HG03045 (cell line): ENCODE measurements around the gene CDH23.

Experiments
- ATAC-seq: cut with Tn5 transposase; IDR thresholded peaks from one replicate; pipeline ENCODE4 v1.9.1; 2021; ENCODE audit warnings: mild to moderate bottlenecking, moderate library complexity; ENCODE audit not compliant: unreplicated experiment

CDH23 gene

DNA sequence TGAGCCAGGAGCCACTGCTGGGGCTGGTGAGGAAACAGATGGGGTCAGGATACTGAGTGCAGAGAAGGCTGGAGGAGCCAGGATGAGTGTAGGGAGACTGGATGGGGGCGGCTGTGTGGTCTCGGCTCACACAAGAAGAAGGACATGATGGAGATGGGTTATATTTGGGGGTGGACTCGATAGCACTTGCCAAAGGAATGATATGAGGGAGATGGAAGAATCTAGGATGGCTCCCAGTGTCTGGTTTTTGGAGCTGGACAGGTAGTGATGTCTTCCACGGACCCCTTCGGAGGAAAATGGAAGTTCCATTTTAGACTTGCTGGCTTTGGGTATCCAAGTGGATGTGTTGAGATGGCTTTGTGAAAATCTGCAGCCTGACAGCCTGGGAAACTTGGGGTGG, 83.9 kb downstream of the CDH23 start:
- no peak for ATAC-seq

DNA sequence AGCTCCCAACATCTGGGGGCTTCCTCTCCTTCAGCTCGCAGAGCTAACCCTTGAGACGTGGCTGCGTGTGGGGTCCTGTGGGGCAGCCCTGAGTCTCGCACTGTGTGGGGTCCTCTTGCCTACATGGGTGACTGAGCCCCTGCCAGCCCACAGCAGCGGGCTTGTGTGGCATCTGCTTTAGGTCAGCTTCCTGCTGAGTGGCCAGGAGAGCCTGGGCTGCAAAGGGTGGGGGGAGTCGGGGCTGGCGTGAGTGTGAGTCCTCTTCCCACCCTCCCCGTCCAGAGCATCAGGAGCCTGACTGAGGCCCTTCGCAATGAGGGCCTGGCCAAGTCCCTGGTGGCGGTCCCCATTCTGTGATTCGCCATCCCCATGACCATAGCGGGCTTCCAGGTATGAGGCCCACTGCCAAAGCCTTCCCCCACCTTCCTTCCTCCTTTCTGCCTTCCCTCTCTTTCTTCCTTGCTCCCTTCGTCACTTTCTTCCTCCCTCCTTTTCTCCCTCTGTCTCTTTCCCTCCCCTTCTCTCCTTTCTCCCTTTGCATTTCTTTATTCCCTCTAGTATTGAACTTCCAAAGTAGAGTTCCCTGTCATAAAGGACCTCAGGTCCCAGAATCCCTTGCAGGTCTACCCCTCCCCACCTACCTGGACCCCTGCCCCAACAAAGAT, 85.2 kb downstream of the CDH23 start:
- no peak for ATAC-seq

DNA sequence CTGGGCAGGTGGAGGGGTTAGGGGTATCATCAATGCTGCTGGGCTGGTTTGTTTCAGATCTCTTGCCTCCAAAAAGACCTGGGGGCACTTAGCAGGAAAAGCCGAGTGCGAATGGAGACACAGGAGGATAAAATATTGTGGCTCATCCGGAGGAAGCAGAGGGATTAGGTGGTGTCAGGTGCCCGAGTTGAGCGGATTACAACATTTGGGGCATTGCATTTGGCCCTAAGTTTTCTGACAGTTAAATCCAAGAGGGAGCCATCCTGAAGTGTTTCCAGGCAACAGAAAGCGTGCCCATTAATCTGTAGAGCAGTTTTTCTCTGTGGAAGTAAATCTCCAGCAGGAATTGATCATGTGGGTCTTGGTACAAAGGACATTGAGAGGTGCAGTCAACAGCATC, 85.9 kb downstream of the CDH23 start:
- ATAC-seq = no peak

DNA sequence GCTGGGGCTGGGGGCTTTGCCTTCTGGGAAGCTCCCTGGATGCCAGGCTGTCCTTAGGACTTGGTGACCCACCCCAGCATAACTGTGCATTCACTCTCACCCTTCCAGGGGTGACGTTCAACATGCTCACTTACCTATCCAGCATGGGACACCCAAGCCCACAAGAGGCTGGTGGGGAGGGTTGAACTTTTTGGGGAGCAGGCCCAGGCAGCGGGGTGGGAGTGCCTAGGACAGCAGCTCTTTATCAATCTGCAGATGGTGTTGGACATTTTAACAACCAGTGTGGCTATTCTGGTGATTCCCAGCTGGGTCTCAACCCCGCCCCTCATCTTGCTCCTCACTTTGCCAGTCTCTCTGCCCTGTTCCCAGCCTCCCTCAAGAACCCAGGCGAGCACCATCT, 86.4 kb downstream of the CDH23 start:
- ATAC-seq = no peak

DNA sequence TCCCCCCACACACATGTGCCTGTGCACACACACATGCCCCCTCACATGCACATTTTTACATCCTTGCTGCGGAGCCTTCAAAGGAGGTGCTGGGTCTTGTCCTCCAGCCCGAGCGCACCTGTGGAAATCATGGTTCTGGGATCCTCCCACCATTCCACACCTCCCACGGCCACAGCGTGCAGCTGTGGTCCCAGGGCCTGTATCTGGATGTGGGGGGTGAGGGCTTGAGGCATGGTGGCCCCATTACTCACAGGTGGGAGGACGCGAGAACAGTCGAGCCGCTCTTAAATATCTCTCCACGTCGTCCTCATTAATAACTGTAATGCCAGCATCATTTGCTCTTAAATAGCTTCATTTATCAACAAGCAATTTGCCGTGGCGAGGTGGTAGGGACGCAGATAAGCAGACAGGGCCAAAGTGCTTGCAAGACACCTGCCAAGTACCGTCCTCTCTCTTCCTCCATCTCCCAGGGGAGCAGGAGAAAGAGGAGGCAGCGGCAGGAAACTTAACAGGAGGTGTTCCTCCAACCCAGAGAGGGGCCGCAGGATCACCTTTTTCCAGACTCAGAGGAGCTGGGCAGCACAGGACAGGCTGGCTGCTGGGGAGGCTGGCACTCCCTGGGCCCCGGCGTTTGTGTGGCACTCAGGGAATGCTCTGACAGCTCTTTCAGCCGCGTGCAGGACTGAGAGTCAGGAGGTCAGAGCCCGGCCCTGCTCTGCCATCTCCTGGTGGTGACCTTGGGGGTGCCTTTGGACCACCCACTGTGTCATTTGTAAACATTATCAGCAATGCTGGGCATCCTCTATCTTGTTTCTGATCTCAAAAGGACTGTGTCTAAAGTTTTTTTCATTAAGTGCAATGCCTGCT, 87.4 kb downstream of the CDH23 start:
- no peak for ATAC-seq

DNA sequence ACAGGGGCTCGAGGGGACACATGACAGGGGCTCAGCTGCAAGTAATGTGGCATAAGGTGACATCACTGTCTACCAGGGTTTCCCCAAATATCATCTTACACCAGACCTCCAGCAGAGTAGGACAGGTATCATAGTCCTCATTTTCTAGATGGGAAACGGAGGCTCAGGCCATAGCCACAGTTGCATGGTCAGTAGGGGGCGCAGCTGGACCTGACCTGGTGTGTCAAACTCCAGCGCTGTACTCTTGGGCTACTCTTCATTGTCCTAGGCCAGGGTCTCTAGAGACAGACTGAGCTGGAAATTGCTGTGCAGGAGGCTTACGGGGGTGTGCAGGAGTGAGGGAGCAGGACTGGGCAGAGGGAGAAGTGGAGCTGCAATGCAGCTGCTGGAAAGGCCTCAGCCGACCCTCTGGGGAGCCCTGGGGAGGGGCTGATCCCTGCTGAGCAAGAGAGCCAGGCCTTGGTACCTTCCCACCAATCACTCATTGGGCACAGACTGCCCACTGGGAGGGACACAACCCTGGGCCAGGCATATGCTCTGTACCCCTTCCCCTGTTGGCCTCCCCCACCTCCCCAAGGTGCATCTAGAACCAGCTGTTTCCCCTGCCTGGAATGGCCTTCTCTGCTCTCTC, 89.9 kb downstream of the CDH23 start:
- no peak for ATAC-seq

DNA sequence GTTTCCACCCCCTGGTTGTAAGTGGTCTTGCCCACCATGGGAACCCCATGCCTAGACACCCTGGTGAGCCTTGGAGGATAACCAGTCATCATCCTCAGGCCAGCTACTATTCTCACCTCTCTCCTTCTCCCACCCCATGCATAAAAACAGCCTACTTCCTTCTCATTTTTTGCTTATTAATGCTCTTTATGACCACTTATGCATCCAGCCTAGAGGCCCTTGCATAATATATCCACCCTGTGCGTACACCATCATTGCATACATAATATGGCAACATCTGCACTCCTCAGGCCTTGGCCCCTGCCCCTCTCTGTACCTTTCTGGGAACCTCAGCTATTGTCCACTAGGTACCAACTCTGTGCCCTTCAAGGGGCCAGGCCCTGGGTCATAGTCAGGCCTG, 91.0 kb downstream of the CDH23 start:
- ATAC-seq = no peak

DNA sequence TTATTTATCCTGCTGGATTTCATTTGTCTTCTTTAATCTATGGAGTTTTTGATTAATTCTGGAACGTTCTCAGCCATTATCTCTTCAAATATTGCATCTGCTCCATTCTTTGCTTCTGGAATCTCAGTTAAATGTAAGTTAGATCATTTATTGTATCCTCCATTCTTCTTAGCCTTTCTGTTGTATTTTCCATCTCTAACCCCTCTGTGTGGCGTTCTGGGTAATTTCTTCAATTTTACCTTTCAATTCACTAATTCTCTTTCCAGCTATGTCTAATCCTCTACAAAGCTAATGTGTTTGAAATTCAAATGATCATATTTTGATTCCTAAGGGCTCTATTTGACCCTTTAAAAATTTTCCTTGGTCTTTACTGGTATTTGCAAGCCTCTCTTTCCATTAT, 92.4 kb downstream of the CDH23 start:
- ATAC-seq = no peak

DNA sequence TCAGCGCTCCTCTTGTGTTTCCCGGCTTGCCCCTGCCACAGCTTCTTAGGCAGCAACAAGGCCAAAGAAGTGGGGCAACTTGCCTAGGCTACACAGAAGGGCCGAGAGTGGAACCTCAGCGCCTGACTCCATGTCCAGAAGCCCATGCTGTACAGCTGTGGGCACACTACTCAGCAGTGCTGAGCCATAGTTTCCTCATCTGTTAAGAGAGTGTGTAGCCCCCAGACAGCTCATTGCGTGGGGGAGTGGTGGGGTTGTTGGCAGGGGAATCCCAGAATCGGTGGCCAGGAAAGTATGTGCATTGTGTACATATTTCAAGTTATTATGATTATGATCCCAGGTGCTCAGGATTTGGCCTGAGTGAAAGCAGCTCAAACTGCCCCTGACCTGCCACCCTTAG, 96.2 kb downstream of the CDH23 start:
- no peak for ATAC-seq

DNA sequence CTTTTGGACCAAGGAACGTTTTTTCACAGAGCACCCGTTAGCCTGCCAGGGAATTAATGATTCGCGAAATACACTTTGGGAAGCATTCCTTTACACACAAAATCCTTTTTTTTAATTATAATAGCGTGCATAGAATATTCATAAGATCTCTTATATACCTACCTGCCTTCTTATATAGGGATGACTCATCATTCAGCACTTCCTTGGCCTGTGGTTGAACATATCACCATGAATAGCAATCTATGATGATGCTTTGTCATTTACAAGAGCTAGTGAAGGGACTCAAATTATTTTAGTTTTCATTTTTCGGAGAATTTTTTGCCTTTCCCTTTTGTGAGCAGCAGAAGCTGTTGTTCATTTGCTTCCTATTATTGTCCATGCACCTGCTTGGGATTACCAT, 97.0 kb downstream of the CDH23 start:
- ATAC-seq = no peak

DNA sequence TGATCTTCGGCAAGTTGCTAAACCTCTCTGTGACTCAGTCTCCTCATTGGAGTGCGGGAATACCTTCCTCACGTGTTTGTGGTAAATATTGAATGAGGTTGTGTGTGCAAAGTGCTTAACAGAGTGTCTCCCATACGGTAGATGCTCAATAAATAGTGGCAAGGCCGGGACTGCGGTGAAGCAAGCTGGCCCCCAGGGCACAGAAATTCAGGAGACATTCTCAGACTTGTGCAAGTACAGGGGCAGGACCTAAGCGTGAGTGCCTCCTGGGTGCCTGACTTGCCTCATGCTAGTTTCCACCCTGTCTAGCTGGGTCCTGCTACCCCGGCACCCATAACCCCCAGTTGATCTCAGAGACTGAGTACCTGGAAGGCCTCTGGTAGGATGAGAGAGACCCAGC, 97.8 kb downstream of the CDH23 start:
- ATAC-seq = no peak

DNA sequence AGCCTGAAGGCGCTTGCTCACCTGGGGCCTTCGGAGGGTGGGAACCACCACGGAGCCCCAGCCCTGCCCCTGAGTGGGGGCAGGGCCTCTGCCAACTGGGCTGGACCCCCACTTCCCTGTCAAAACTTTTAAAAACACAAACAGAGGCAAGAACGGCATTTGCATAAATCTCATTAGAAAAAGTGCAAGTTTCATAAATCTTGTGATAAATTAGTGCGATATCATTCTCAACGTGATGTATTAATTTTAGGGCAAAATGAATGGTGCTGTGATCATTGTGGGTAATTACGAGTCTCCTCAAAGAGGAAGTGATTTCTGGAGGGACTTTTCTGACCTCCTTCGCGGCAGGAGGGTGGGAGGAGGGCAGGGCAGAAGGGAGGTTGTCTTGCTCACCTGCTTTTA, 98.3 kb downstream of the CDH23 start:
- ATAC-seq = no peak

DNA sequence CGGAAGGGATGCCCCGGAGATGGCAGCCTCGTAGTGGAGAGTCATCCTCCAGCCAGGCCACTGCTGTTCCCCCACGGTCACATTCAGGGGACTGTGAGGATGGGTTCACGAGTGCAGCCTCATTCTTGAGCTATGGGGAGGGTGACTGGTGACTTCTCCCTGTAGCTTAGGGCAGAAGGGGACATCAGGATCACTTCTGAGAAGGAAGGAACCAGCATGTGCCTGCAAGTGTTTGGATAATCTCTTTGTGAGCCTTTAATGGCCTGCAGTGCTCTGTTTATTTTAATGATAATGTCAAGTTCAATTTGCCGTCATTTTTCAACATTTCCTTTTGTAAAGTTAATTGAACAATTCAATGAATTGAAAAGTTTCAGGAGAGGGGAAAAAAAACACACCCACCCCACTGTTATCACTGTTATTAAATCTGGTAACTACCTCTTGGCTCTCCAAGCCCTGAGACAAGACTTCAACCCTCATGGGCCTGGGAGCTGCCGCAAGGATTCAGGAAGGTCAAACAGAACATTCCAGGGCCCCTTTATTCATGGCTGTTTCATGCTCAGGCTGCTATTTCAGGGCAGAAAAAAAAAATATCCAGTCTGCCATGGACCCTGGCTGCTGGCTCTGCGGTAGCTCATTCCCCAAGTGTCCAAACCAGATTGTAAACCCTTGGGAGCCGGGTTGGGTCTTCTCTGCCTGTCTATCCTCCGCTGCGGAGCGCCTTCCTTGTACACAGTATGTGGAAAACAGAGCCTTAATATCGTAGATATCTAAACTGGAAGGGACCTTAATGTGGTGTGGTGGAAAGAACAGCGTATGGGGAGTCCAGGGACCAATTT, 100.4 kb downstream of the CDH23 start:
- no peak for ATAC-seq

DNA sequence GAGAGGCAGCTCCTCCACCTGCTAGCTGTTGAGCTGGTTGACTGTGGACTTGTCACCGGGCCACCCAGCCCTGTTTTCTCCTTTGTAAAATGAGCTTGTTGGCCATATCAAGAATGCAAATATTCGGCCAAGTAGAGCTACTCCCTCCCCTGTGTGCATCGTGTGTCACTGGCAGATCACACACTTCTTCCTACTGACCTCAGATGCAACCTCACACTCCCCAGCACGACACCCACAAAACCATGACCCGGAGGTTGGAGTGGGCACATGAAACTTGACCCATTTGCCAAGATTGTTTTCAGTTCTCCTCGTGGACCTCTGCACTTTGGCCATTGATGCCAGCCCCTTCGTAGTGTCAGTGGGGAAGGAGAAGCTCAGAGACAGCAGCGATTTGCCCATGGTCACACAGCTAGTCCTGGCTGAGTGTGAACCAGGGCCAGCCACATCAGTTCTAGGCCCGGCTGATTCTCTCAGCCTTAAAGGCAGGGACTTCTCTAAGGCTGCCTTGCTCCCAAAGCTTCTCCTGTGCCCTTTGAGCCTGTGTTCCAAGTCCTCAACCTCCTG, 101.1 kb downstream of the CDH23 start:
- ATAC-seq = no peak

DNA sequence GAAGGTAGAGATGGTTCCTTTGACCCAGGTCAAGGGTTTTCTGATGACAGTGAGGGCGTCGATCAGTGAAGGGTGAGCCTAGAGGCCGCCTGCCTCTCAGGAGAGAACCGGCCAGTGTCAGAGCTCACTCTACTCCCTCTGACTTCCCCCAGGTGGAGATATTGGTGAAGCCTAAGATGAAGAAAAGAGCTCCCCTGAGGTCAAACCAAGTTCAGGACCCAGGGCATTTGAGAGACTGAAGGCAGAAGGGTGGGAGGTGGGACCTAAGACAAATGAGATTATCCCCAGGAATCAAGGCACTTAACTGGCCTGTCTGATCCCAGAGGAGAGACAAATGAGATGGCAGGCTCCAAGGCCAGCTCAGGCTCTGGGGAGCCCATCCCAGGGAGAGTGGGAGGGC, 104.7 kb downstream of the CDH23 start:
- ATAC-seq = no peak

DNA sequence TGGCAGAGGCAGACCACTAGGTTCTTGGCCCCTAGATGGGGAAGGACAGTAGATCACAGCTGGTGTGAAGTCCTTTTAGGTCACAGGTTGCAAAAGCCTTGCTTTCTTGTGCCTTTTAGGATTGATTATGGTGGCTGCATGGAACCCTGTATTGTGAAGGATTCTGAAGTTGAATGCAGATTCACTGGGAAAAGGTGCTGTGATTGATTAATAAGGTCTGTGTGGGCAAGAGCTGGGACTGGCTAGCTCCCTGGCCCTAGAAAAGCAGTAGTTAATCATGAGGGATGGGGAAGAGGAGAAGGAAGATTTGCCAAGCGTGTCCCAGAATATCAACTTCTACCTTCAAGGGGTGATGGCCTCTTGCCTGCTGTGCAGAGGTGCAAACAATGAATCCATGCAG, 105.5 kb downstream of the CDH23 start:
- no peak for ATAC-seq

DNA sequence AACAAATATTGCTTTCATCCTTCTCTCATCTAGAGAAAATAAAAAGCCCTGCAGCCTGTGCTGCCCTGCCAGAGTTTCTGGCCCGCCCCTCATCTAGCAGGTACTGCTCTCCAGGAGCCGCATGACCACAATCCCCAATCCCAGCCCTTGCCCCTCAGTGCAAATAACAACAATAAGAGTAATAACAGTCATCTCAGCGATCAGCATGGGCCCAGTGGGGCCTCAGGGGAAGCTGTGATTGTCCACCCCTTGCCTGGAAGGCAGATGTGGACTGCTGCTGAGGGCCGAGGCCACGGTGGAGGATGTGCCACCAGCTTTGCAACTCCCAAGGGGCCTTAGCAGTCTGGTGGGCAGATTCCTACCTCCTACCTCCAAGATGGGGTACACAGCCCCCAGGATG, 106.1 kb downstream of the CDH23 start:
- ATAC-seq = no peak

DNA sequence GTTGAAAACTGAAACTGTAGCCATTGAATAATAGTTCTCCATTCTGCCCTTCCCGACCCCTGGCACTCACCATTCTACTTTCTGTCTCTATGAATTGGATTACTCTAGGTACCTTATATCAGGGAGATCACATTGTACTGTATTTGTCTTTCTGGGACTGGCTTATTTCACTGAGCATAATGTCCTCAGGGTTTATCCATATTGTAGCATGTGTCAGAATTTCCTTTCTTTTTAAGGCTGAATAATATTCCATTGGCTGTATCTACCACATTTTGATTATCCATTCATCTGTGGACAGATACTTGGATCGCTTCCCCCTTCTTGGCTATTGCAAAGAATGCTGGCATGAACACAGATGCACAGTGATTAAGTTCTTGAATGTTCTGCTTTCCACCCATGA, 107.4 kb downstream of the CDH23 start:
- ATAC-seq = no peak

DNA sequence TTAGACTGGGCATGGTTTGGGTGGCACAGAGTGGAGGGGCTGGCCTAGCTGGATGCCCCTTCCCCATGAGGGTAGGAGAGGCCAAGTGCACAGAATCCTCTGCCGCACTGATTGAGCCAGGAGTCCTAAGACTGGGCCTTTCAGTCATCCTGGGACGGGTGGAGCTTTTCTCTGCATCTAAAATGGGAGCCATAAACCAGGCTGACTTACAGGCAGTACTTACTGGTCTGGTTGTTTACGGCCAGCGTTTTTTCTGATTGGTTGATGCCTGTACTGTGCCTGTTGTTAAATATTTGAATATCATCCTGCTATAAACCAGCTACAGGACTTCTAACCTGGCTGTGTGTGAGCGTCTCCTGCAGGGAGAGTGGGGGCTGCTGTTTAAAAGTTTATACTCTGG, 107.8 kb downstream of the CDH23 start:
- ATAC-seq = no peak

DNA sequence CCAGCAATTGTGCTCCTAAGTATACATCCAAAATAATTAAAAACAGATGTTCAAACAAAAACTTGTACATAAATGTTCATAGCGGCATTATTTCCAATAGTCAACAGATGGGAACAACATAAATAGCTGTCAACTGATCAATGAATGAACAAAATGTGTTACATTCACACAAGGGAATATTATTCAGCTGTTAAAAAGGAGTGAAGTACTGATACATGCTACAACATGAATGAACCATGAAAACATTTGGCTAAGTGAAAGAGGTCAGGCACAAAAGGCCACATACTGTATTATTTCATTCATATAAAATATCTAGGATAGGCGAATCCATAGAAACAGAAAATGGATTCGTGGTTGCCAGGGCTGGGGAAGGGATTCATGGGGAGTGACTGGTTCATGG, 109.1 kb downstream of the CDH23 start:
- ATAC-seq = no peak

DNA sequence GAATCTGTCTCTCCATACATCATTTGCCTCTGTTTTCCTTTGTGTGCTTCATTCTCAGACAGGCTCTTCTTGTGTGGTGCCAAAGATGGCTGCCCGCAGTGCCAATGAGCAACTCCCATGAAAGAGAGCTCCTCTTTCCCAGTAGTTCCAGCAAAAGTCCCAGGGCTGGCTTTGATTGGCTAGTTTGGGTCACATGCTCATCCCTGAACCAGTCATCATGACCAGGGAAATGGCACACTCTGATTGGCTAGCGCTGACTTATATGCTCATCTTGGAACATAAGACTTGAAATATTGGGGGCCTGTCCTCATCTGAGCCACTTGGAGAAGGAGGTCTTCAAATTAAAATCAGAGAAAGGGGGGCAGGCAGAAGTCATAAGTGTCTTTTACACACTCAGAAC, 112.7 kb downstream of the CDH23 start:
- ATAC-seq = no peak
